GM18499 (cell line): ENCODE data around the gene SHISAL2A.
"Not testable (repeated sequence)": the region's sequence is repeated elsewhere in the genome, so short reads cannot be mapped to it uniquely, and the experiment has no call there.

Experiments
- ATAC-seq: cut with Tn5 transposase; IDR thresholded peaks from one replicate; pipeline ENCODE4 v1.9.1; 2021; ENCODE audit warnings: moderate number of reproducible peaks; ENCODE audit not compliant: insufficient read depth, unreplicated experiment

The SHISAL2A gene

DNA sequence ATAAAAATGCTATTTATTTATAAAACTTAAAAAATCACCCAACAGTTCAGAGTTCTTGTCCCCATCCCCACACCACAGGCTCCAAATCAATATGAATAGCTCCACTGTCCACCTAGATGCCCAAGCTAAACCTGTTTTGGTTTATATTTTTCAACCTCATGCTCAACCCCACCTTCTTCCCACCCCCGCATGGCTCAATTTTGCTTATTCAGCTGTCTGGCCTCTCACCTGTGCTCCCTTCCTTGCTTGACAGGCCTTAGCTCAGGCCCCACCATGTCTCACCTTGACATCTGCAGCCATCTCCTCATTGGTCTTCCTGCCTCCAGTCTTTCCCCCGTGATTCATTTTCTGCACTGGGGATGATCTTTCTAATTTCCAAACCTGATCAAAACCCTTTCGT is 47.4 kb downstream of the SHISAL2A start:
- ATAC-seq: no peak

DNA sequence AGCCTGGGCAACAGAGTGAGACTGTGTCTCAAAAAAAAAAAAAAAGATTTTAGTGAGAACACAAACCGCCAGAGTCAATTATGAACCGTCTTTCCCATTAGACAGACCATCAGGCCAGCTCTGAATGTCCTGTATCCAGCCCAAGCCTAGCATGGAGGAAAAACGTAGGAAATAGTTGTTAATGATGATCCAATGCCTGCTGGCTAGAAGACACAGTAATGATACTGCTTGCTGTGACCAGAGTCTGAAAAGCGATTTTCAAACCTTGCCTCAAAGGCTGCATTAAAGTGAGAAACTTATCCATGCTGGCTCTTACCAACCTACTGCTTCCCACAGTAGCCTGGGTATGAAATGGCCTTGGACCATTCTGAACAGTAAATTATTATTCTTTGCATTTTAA is 48.2 kb downstream of the SHISAL2A start:
- no peak for ATAC-seq

DNA sequence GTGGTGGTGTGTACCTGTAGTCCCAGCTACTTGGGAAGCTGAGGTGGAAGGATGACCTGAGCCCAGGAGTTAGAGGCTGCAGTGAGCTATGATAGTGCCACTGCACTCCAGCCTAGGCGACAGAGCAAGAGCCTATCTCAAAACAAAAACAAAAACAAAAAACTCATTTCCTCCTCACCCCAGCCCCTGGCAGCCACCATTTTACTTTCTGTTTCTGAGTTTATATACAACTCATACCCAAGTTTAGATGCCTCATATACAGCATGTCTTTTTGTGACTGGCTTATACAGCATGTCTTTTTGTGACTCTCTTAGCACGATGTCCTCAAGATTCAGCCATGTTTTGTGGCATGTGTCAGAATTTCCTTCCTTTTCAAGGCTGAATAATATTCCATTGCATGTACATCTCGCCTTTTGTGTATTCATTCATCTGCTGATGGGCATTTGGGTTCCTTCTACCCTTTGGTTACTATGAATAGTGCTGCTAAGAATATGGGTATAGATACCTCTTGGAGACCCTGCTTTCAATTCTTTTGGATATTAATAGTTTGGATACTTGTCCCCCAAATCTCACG is 50.5 kb downstream of the SHISAL2A start:
- no peak for ATAC-seq

DNA sequence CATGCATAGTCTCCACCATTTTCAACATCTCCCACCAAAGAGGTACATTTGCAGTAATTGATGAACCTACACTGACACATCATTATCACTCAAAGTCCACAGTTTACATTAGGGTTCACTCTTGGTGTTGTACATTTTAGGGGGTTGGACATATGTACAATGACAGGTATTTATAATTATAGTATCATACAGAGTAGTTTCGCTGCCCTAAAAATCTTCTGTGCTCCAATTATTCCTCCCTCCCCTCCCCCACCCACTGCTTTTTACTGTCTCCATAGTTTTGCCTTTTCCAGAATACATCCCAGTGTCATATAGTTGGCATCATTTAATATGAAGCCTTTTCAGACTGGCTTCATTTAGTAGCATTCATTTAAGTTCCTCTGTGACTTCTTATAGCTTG is 51.6 kb downstream of the SHISAL2A start:
- ATAC-seq: no peak

DNA sequence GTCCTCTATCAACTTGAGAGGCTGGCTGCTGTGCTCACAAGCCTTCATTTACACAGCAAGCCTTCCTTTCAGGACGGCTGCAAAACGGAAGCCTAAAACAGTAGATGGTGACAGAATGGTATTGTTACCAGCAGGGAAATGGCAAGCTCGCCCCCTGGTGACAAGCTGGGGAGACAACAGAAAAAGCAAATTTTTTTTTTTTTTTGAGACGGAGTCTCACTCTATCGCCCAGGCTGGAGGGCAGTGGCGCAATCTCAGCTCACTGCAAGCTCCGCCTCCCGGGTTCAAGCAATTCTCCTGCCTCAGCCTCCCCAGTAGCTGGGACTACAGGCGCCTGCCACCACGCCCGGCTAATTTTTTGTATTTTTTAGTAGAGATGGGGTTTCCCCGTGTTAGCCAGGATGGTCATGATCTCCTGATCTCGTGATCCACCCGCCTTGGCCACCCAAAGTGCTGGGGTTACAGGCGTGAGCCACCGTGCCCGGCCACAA is 53.3 kb downstream of the SHISAL2A start:
- peak; percentile 54 for ATAC-seq

DNA sequence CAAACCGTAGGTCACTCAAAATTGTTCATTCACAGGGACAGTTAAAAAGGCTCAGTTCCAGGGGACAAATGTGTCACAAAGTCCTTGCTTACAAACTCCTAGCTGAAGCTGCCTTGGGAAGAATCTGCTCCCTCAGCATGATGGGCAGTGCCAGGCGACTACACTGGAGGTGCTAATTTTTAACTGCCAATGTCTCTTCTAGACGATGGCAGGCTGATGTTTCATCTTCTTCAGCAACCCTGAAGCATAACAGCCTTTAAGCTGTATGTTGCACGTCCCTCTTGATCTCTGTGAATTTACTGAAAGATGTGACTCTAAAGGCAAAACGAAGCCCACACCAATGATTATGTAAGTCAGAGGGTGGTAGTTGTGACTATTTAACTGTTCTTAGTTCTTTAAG is 53.9 kb downstream of the SHISAL2A start:
- no peak for ATAC-seq

DNA sequence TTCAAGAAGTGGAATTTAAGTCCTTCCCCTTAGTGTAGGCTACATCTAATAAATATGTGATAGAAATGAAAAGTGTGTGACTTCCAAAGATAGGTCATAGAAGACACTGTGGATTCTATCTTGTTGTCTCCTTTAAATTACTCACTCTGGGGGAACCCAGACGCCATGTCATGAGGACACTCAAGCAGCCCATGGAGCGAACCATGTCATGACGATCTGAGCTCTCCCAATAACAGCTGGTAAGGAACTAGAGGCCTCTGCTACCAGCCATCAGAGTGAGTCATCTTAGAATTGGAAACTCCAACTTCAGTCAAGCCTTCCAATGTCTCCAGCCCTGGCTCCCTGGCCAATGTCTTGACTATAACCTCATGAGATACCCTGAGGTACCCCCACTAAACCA is 58.9 kb downstream of the SHISAL2A start:
- ATAC-seq: no peak

DNA sequence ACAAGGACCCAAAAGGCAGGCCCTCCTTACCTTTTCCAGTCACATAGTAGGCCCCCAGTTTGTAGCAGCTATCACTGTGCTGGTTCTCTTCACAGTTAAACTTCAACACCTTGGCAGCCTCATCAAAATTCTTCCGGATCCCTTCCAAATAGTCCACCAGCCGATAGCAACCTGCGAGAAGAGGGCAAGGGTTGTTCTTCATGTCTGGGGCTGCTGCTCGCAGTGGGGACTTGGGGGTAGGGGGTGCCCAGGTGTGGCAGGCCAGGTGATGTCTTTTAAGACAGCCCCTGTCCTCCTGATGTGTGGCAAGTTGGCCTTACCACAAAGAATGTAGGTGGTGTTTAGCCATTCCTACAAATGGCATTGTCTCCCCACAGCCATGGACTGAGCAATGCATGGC is 59.7 kb downstream of the SHISAL2A start:
- no peak for ATAC-seq

DNA sequence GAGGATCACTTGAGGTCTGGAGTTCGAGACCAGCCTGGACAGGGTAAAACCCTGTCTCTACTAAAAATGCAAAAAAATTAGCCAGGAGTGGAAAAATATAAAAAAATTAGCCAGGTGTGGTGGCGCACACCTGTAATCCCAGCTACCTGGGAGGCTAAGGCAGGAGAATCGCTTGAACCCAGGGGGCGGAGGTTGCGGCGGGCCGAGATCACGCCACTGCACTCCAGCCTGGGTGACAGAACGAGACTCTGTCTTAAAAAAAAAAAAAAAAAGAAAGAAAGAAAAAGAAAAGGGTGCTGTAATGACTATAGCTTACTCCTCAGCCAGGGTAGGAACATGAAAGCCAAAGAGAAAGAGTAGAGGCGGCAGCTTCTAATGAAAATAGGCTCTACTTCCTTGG is 60.4 kb downstream of the SHISAL2A start:
- not testable (repeated sequence) for ATAC-seq

DNA sequence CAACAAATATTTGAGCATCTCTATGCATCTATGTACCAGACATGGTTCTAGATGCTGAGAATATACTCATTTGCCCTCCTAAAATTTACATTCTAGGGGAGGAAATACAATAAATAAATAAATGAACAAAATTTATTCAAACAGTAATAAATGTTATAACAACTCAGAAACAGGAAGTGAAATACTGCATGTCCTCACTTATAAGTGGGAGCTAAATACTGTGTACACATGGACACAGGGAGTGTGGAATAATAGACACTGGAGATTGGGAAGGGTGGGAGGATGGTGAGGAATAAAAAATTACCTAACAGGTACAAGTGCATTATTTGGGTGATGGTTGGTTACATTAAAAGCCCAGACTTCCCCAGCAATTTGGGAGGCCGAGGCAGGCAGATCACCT is 60.9 kb downstream of the SHISAL2A start:
- no peak for ATAC-seq

DNA sequence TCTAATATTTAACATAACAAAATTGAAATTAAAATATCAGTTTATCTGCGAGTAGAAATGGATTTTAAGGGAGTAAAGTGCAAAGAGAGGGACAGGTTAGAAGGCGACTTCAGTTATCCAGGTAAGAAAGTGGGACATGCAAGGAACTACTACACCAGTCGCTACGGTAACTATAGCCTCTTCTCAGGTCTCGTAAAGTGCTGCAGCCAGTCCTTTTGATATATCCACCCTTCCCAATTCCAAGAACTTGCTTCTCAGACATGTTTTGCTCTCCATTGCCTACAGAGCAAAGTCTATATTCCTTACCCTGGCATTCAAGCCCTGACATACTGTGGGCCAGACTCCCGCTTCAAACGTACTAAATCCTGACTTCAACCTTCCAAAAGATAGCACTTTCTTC is 62.7 kb downstream of the SHISAL2A start:
- no peak for ATAC-seq

DNA sequence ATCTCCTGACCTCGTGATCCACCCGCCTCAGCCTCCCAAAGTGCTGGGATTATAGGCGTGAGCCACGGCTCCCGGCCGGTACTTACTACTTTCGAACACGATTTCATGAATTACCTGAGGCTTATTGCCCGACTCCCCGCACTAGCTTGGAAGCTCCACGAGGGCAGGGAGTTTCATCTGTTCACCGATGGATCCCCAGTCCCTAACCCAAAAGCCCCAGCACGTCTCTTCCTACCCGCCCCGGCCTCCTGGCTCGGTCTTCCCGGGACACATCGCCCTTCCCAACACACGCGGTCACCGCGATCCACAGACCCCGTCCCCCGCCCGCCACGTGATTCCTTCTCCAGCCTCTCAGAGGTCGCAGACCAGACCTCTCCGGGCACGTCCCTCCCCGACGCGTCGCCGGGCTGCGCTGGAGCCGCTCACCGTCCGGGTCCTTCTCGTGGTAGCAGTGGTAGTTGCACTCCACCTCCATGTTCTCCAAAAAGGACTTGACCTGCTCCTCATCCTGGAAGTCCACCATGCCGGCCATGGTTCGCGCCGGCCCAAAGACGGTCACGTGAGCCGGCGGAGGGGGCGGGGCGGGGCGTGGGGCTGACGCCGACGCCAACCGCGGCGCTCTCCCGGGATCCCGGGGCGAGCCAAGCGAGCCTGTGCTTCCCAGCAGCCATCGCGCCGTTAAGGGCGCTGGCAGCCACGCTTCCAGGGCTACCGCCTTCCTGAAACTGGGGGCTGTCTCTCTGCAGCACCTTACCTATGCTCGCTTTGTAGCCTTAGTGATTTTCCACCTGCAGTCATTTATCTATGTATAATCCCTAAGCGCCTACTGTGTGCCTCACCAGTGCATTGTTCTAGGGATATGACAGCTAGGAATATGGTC is 65.1 kb downstream of the SHISAL2A start, which contains the start of gene COA7:
COA7 (minus strand) TSS at position 553 of the 880 bp plus-strand sequence; CDS start at position 532, 21 bp downstream.
- ATAC-seq: no peak

DNA sequence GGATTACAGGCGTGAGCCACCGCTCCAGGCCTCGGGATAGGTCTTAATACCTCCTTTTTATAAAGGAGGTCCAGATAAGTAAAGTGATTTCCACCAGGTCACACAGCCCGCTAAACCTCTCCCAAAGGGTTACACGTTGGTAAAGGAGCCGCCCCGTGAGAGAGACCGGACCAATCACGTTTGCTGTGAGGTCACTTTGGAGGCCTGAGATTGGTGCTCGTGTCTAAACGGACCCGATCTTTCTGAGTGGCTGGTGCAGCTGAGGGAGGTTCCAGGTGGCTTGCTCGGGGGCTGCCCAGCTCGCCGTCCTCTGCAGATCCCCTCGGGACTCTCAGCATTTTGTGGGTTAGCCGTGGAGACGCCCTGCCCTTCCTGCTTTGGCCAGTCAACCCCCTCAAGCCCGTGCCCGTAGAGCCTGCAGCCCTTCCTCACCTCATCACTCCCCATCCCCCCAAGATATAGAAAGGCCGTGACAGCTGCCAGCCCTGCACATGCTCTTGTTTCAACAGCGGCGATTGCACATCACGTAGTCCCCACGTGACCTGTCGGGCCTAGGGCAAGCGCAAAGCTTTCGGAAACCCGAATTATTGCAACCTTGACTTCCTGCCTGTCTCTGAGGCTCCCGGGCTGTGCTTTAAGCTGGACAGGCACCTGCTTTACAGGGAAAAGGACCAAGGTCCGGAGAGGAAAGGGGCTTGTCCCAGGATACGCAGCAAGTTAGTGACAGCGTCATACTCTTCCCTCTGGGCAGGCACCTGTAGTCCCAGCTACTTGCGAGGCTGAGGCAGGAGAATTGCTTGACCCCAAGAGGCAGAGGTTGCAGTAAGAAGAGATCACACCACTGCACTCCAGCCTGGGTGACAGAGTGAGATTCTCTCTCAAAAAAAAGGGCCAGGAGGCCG is 70.2 kb downstream of the SHISAL2A start:
- ATAC-seq: peak; percentile 76

DNA sequence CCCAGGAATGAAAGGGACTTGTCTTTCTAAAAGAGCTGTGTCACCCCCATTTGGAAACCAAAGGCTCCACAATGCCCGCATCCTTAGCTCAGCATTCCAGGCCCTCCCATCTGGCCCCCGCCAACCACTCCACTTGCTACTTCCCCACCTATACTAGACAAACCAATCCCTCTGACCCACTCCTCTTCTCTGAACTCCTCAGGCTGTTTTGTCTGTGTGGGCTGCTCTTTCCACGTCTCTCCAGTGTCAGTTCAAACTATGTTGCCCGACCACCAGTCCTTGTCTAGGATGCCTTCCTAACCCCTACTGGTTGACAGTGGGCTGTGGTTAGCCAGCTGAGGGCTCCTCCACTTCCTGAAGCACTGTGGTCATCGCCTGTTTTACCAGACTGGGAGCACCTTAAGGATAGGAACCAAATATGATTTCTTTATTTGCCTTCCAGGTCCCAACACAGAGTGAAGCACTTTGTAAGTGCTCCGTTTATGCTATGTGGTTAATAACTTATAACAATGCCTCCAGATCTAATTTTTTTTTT is 73.2 kb downstream of the SHISAL2A start:
- ATAC-seq: no peak
